GM13977 (cell line): Measurements from ENCODE around the gene KNL1.

Experiments
- DNase-seq: peaks from one replicate; pipeline ENCODE4 v3.0.0; 2012; ENCODE audit warnings: low spot score
- in situ Hi-C: fragments of 300-500 bp; cut with MboI; formaldehyde crosslinking; loops from one replicate; pipeline ENCODE4 v1.12.0; 2022; ENCODE audit warnings: low sequenced_read_pairs, low pct_unique_long_range_greater_than_20kb, mixed read lengths, inconsistent platforms; ENCODE audit not compliant: unreplicated experiment
- TF ChIP-seq, protein P1 (sequence below): IDR thresholded peaks from 2 replicates; pipeline ENCODE4 v1.5.1; 2012; ENCODE audit warnings: mild to moderate bottlenecking, control low read depth; ENCODE audit not compliant: insufficient read depth; ENCODE audit errors: extremely low read depth, missing control alignments

KNL1 gene

DNA sequence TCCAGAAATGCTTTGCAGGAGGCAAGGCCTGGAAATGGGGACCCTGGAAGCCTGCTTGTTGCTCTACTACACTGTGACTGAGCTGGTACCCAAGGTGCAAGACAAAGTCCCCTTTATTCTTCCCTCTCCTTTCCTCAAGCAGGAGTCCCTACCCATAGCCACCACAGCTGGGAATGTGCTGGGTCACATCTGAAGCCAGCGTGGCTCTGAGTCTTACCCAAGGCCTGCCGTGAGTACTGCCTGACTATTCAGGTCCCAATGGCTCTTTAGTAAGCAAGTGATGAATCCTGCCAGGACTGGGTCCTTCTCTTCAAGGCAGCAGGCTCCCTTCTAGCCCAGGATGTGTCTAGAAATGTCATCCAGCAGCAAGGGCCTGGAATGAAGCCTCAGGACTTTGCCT, 91.3 kb downstream of the KNL1 start:
- TF ChIP-seq, protein P1, sequence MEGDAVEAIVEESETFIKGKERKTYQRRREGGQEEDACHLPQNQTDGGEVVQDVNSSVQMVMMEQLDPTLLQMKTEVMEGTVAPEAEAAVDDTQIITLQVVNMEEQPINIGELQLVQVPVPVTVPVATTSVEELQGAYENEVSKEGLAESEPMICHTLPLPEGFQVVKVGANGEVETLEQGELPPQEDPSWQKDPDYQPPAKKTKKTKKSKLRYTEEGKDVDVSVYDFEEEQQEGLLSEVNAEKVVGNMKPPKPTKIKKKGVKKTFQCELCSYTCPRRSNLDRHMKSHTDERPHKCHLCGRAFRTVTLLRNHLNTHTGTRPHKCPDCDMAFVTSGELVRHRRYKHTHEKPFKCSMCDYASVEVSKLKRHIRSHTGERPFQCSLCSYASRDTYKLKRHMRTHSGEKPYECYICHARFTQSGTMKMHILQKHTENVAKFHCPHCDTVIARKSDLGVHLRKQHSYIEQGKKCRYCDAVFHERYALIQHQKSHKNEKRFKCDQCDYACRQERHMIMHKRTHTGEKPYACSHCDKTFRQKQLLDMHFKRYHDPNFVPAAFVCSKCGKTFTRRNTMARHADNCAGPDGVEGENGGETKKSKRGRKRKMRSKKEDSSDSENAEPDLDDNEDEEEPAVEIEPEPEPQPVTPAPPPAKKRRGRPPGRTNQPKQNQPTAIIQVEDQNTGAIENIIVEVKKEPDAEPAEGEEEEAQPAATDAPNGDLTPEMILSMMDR, result no peak
- no peak for DNase-seq
- in situ Hi-C loops, result no loop called here

DNA sequence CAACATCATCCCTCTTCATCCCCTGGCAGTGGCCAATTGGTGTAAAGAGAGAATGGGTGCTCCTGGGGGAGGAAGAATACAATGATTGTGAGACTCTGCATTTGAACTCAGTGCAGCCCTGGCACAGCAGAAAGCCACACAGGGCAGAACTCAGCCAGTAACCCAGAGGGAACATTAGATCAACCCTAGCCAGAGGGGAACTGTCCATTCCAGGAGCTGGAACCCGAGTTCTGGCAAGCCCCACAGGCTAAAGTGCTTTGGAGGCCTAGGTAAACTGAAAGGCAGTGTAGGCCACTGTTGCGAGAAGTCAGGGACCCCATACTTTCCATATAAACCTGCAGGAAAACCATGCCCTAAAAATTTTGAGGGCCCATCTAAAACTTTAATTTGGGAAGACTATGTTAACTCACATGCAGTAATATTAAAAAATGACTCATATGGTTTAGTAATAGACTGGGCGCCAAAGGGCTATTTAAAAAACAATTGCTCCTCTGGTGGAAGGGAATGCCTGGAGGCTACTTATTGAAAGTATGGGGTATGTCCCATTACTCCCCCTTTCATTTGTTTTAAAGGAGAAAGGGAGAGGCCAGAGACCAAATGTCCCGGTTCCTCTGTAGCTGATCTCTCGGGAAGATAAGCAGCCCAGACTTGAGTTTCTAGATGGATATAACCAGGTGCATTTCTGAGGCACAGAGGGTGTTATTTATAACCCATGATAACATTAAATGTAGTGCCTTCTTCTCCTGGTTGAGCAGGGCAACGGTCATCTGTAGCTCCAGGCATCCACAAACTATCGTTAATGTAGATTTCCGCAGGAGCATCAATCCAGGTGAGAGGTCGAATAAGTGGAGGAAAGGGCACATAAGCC, 95.1 kb downstream of the KNL1 start:
- DNase-seq, result no peak
- TF ChIP-seq, protein P1, result no peak
- in situ Hi-C loops, result no loop called here

DNA sequence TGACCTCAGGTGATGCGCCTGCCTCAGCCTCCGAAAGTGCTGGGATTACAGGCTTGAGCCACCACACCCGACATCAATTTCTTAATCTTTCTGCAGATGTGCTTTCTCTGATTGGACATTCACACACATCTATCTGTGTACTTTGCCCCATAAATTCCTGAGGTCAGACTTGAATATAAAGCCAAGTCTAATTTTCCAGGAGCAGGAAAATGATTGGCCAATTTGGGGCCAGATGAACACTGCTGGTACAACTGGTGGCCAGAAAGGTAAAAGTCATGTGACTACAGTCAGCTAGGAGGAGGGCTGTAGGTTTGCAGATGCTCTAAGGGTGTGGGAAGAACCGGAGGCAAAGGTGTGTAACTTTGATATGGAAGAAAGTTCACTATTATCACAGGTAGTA, 97.7 kb downstream of the KNL1 start:
- DNase-seq, result no peak
- TF ChIP-seq, protein P1, result no peak
- in situ Hi-C loops, result no loop called here

DNA sequence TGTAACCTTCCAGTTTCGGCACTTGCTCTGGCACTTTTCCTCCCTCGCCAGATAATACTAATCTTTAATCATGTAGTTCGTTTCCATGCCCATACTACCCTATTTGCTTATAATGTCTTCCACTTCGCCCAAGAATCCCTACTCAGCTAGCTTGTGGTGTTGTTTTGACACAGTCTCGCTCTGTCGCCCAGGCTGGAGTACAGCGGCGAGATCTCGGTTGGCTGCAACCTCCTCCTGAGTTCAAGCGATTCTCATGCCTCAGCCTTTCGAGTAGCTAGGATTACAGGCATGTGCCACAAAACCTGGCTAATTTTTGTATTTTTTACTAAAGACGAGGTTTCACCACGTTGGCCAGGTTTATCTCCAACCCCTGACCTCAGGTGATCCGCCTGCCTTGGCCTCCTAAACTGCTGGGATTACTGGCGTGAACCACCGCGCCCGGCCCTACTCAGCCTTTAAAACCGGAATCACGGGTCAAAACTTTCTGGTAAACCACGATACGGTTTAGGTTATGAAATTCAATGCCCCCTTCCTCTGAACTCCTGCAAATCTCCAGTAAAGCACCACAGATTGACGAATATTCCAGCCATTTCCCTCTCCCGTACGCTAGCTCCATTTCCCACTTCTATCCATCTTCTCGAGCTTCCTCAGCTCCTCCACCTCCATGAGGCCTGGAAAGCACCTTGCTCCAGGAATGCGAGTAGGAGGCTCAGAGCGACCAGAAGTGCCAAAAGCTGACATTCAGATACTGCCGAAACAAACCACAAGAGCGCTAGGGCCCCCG, 100.0 kb downstream of the KNL1 start:
- TF ChIP-seq, protein P1, result no peak
- in situ Hi-C loops, result no loop called here
- no peak for DNase-seq

DNA sequence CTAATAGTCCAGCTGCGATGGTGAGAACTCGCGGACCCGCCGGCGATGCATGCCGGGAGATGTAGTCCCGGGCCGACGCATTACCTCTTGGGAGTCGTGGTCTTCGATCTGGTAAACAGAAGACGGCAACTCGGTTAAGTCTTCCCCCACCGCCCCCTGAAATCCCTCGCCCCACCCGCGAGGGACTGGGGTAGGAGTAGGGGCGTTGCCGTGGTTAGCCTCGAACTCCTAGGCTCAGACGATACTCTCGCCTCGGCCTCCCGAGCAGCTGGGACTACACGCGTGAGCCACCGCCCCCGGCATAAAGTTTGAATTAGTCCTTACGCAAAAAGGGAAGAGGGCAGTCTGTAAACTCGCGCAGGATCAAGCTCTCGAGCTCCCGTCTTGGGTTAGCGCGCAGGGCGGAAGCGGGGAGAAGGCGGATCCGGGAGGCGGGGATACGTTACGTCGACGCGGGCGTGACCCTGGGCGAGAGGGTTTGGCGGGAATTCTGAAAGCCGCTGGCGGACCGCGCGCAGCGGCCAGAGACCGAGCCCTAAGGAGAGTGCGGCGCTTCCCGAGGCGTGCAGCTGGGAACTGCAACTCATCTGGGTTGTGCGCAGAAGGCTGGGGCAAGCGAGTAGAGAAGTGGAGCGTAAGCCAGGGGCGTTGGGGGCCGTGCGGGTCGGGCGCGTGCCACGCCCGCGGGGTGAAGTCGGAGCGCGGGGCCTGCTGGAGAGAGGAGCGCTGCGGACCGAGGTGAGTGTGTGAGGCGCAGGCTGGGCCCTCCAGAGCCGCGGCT, 100.8 kb downstream of the KNL1 start, which contains the start of gene RAD51:
Gene RAD51, plus strand, starts transcription at position 487 of the 781 bp plus-strand sequence. CDS start 3,585 bp downstream, outside the sequence.
- DNase-seq, result peak; percentile 96
- TF ChIP-seq, protein P1, result no peak
- in situ Hi-C loops, result no loop called here

DNA sequence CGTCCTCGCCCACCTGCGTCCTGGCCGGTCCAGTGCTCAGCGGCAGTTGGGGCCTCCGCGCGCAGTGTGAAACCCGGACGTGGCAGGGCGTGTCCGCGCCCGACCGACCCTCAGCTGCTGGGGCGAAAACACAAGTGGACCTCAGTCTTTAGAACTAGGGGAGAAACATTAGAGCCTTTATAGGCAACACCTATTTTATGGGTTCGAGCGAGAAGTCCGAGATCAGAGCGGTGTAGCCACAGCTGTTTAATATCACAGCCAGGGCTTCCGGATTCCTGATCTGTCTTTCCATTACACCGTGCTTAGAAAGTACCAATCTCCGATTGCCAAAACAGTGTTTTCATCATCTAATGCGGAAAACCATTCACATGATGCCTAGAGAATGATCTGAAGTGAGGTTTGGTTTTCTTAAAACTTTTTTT, 101.4 kb downstream of the KNL1 start:
- in situ Hi-C loops, result no loop called here
- DNase-seq, result peak; percentile 55
- TF ChIP-seq, protein P1, result no peak
